ENCODE measurements around the gene FHIT.

GRCh38 chr3:60291115-60291514 is 960.1 kb downstream of the FHIT start:
- TF ChIP-seq CTCF (IDR thresholded peaks at IDR 0.05) (no peak), POLR2AphosphoS5 (IDR thresholded peaks at IDR 0.05) (no peak)

Measured in suprapubic skin (tissue), 3 donors.